Measurements from ENCODE around the gene SPATA3. TPM values are rescaled to one million over a fixed set of nuclear protein-coding genes. Genes with fewer than 3 reads are reported as not detected.

Gene SPATA3
- total and polyA plus RNA-seq, 4 donors = not detected

GRCh38 chr2:231028889-231029288, 33.0 kb downstream of the SPATA3 start:
- Histone ChIP-seq H3K4me3 (ENCODE audit: low read depth in 1 of 3, low read length in 3 of 3) (no peak overlapping the region), H3K4me1 (ENCODE audit: control insufficient read depth in 4 of 4, insufficient read depth in 4 of 4, low read length in 3 of 4) (peaks cover 2 to 13% (median 10%) of the 10 kb centered on the region in 4 donors), H3K9ac (ENCODE audit: low read depth in 1 of 2, low read length in 2 of 2) (no peak overlapping the region), H3K36me3 (ENCODE audit: control insufficient read depth in 4 of 4, insufficient read depth in 3 of 4, low read depth in 1 of 4, low read length in 3 of 4) (no peaks in the 10 kb centered on the region), H3K27ac (ENCODE audit: low read depth in 1 of 2, low read length in 2 of 2) (no peak overlapping the region), H3K27me3 (ENCODE audit: control insufficient read depth in 4 of 4, insufficient read depth in 4 of 4, low read length in 3 of 4) (no peaks in the 10 kb centered on the region), H3K9me3 (ENCODE audit: control insufficient read depth in 4 of 4, low read length in 3 of 4) (no peaks in the 10 kb centered on the region)
- no peak for DNase-seq (ENCODE audit: low spot score)
- TF ChIP-seq ZBTB33 (IDR thresholded peaks at IDR 0.05) (no peak), RXRA (IDR thresholded peaks at IDR 0.05) (no peak), RAD21 (IDR thresholded peaks at IDR 0.05) (no peak), SP1 (IDR thresholded peaks at IDR 0.05) (no peak), FOXA2 (IDR thresholded peaks at IDR 0.05) (no peak), REST (IDR thresholded peaks at IDR 0.05) (no peak)

- Histone ChIP-seq H3K4me1 (ENCODE audit: control insufficient read depth in 4 of 4, insufficient read depth in 4 of 4, low read length in 3 of 4) (peaks cover 2 to 17% (median 15%) of the 10 kb centered on the region in 4 donors), H3K9me3 (ENCODE audit: control insufficient read depth in 4 of 4, low read length in 3 of 4) (no peaks in the 10 kb centered on the region), H3K9ac (ENCODE audit: low read depth in 1 of 2, low read length in 2 of 2) (no peak overlapping the region), H3K27me3 (ENCODE audit: control insufficient read depth in 4 of 4, insufficient read depth in 4 of 4, low read length in 3 of 4) (no peaks in the 10 kb centered on the region), H3K27ac (ENCODE audit: low read depth in 1 of 2, low read length in 2 of 2) (no peak overlapping the region), H3K36me3 (ENCODE audit: control insufficient read depth in 4 of 4, insufficient read depth in 3 of 4, low read depth in 1 of 4, low read length in 3 of 4) (no peaks in the 10 kb centered on the region), H3K4me3 (ENCODE audit: low read depth in 1 of 3, low read length in 3 of 3) (no peak overlapping the region)
- 96% methylated on average over 9 of the region's 9 CpGs for WGBS
- TF ChIP-seq HNF4A (conservative IDR thresholded peaks at IDR 0.05) = no peak
- TF ChIP-seq NR2F2 (IDR thresholded peaks at IDR 0.05) = no peak
- no peak for TF ChIP-seq CTCF (IDR thresholded peaks at IDR 0.05; ENCODE audit: low read depth, low read length, missing input control)
- TF ChIP-seq SP1 (IDR thresholded peaks at IDR 0.05) = no peak
- no peak for TF ChIP-seq REST (IDR thresholded peaks at IDR 0.05)
- no peak for TF ChIP-seq MAX (IDR thresholded peaks at IDR 0.05)
- TF ChIP-seq TAF1 (conservative IDR thresholded peaks at IDR 0.05) = no peak
- TF ChIP-seq ZBTB33 (IDR thresholded peaks at IDR 0.05) = no peak
- no peak for TF ChIP-seq ATF3 (IDR thresholded peaks at IDR 0.05)
- TF ChIP-seq GABPA (IDR thresholded peaks at IDR 0.05 in 1 of 2, conservative IDR thresholded peaks at IDR 0.05 in 1 of 2) = no peak
- no peak for TF ChIP-seq EGR1 (IDR thresholded peaks at IDR 0.05; ENCODE audit: low read depth in 2 of 2)
- no peak for TF ChIP-seq FOXA2 (IDR thresholded peaks at IDR 0.05)
- TF ChIP-seq RAD21 (IDR thresholded peaks at IDR 0.05) = no peak
- no peak for TF ChIP-seq JUND (IDR thresholded peaks at IDR 0.05)
- TF ChIP-seq FOXA1 (IDR thresholded peaks at IDR 0.05) = no peak
- no peak for TF ChIP-seq RXRA (IDR thresholded peaks at IDR 0.05)
- no peak for TF ChIP-seq YY1 (IDR thresholded peaks at IDR 0.05)
- TF ChIP-seq HNF4G (IDR thresholded peaks at IDR 0.05) = no peak
- no peak for DNase-seq (ENCODE audit: low spot score)
These were observed 33.6 kb downstream of the SPATA3 start for GRCh38 chr2:231029563-231029962.

All from liver (tissue), 9 donors.